ENCODE measurements around the gene VPS72. TPM values are rescaled to one million over a fixed set of nuclear protein-coding genes. Genes with fewer than 3 reads are reported as not detected.

VPS72 gene
- total RNA-seq, 1 experiment from 2014 or later = 103 TPM

DNA sequence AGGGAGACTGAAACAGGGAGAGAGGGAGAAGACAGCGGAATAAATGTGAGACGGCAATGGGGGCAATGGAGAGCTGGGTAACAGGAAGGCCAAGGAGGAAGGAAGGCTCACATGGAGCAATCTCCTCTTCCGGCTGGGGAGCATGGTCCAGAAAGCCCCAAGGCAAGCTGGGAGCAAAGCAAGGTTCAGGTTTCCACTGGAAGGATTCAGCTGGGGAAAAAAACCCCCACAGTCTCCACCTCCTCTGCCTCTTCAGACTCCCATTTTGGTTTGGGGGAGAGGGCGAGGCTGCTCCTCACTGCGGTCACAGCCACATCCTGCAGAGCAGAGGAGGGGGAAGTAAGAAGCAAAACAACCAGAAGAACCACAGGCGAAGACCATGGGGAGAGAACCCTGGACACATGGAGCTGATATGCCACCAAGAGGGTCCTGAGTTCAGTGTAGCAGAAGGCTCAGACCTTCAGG is 32.9 kb downstream of the VPS72 start:
- ATAC-seq = no peak
- POLR2A ChIA-PET = interaction anchor here (0.5 to 1.1 kb wide), 2 partner anchors 25 to 1219 kb away, joined by 3 to 5 read pairs; no protein-coding TSS in a partner anchor
- Mint-ChIP-seq H3K27me3 (ENCODE audit: low read depth) (no peaks in the 10 kb centered on the region), H3K9me3 (no peaks in the 10 kb centered on the region), H3K4me1 (peaks cover 8% of the 10 kb centered on the region), H3K27ac (peak overlapping the region; percentile 11; the same call in 1 of the 2 replicates), H3K36me3 (peaks cover 24% of the 10 kb centered on the region), H3K4me3 (no peak overlapping the region)
- CTCF ChIA-PET = interaction anchor here (0.5 to 6.9 kb wide), 20 partner anchors 8 to 161 kb away, joined by 3 to 167 read pairs (median 5); partner anchors contain the start of genes C1orf56, CDC42SE1, LYSMD1 and MLLT11
- TF ChIP-seq ZNF263 (CRISPR knock-in tag; IDR thresholded peaks at IDR 0.05; ENCODE audit: low read depth) (no peak), SP1 (CRISPR knock-in tag; conservative IDR thresholded peaks at IDR 0.05) (no peak)
- DNase-seq (ENCODE audit: low spot score) = no peak

DNA sequence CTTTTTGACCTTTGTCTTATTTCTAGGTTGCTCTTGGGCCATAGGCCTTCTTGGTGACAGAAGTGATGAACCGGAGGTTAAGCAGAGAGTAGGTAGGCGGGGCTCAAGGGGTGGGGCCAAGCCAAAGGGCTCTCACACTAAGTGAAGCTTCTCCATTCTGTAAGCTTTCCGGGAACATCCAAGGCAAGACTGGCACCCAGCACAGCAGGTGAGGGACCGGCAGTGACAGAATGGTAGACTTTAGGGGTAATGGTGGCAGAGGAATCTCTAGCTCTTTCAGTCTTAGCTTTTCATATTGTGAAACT is 33.5 kb downstream of the VPS72 start, which contains the start of gene TNFAIP8L2:
TSS of gene TNFAIP8L2 (plus strand) at position 135 of the 305 bp plus-strand sequence. CDS start 2,049 bp downstream, outside the sequence.
- Mint-ChIP-seq H3K4me3 (no peak within 1 kb of the TSS), H3K4me1 (peaks cover 8% of the 10 kb centered on the region), H3K27ac (peak within 1 kb of the TSS; percentile 11; the same call in 1 of the 2 replicates), H3K27me3 (ENCODE audit: low read depth) (no peaks in the 10 kb centered on the region), H3K36me3 (peaks cover 19% of the 10 kb centered on the region), H3K9me3 (no peaks in the 10 kb centered on the region)
- ATAC-seq (peak; percentile 76), DNase-seq (ENCODE audit: low spot score) (peak; percentile 43)
- TF ChIP-seq, protein P1, sequence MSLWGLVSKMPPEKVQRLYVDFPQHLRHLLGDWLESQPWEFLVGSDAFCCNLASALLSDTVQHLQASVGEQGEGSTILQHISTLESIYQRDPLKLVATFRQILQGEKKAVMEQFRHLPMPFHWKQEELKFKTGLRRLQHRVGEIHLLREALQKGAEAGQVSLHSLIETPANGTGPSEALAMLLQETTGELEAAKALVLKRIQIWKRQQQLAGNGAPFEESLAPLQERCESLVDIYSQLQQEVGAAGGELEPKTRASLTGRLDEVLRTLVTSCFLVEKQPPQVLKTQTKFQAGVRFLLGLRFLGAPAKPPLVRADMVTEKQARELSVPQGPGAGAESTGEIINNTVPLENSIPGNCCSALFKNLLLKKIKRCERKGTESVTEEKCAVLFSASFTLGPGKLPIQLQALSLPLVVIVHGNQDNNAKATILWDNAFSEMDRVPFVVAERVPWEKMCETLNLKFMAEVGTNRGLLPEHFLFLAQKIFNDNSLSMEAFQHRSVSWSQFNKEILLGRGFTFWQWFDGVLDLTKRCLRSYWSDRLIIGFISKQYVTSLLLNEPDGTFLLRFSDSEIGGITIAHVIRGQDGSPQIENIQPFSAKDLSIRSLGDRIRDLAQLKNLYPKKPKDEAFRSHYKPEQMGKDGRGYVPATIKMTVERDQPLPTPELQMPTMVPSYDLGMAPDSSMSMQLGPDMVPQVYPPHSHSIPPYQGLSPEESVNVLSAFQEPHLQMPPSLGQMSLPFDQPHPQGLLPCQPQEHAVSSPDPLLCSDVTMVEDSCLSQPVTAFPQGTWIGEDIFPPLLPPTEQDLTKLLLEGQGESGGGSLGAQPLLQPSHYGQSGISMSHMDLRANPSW (CRISPR knock-in tag; conservative IDR thresholded peaks at IDR 0.05; ENCODE audit: low read depth) = no peak
- no peak for TF ChIP-seq RELA (CRISPR knock-in tag; IDR thresholded peaks at IDR 0.05; ENCODE audit: borderline replicate concordance)
- TF ChIP-seq, protein P2, sequence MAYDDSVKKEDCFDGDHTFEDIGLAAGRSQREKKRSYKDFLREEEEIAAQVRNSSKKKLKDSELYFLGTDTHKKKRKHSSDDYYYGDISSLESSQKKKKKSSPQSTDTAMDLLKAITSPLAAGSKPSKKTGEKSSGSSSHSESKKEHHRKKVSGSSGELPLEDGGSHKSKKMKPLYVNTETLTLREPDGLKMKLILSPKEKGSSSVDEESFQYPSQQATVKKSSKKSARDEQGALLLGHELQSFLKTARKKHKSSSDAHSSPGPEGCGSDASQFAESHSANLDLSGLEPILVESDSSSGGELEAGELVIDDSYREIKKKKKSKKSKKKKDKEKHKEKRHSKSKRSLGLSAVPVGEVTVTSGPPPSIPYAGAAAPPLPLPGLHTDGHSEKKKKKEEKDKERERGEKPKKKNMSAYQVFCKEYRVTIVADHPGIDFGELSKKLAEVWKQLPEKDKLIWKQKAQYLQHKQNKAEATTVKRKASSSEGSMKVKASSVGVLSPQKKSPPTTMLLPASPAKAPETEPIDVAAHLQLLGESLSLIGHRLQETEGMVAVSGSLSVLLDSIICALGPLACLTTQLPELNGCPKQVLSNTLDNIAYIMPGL (CRISPR knock-in tag; IDR thresholded peaks at IDR 0.05) = no peak
- TF ChIP-seq CREM (CRISPR knock-in tag; IDR thresholded peaks at IDR 0.05) = no peak
- TF ChIP-seq ZNF671 (CRISPR knock-in tag; IDR thresholded peaks at IDR 0.05) = no peak
- ChIA-PET POLR2A (interaction anchor here (0.5 to 1.1 kb wide), 2 partner anchors 25 to 1218 kb away, joined by 3 to 5 read pairs; no protein-coding TSS in a partner anchor), CTCF (interaction anchor here (0.5 to 6.9 kb wide), 20 partner anchors 9 to 161 kb away, joined by 3 to 167 read pairs (median 5); partner anchors contain the start of genes C1orf56, CDC42SE1, LYSMD1 and MLLT11)

DNA sequence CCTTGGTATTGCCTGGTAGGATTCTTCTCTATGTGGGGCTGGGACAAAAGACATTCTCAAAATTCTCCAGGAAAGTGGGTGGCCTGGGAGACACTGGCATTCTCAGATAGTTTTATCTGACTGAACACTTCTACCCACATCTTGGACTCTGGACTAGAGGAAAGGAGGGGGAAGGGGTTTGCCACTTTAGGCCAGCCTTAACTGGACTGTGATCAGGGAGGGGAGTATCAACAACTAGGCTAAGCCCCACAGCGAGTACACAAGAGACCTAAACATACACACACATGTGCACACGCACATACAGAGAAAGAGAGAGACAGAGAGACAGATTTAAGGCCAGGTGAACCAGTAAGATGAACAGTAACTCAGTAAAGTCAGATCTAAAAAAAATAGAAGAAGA is 42.3 kb downstream of the VPS72 start:
- Mint-ChIP-seq H3K36me3 (no peaks in the 10 kb centered on the region), H3K27ac (no peak overlapping the region), H3K4me1 (peaks cover 35% of the 10 kb centered on the region), H3K4me3 (no peak overlapping the region), H3K9me3 (no peaks in the 10 kb centered on the region), H3K27me3 (ENCODE audit: low read depth) (peaks cover 44% of the 10 kb centered on the region)
- TF ChIP-seq ELF4 (CRISPR knock-in tag; IDR thresholded peaks at IDR 0.05; ENCODE audit: low read depth) (no peak), MXD4 (CRISPR knock-in tag; IDR thresholded peaks at IDR 0.05; ENCODE audit: borderline replicate concordance) (no peak), ETV6 (CRISPR knock-in tag; IDR thresholded peaks at IDR 0.05) (no peak), CREB1 (CRISPR knock-in tag; IDR thresholded peaks at IDR 0.05) (no peak), JAZF1 (CRISPR knock-in tag; IDR thresholded peaks at IDR 0.05) (no peak), ESRRA (CRISPR knock-in tag; IDR thresholded peaks at IDR 0.05; ENCODE audit: borderline replicate concordance) (no peak), IRF2 (CRISPR knock-in tag; IDR thresholded peaks at IDR 0.05; ENCODE audit: borderline replicate concordance, low read depth) (no peak)
- TF ChIP-seq, protein P3, sequence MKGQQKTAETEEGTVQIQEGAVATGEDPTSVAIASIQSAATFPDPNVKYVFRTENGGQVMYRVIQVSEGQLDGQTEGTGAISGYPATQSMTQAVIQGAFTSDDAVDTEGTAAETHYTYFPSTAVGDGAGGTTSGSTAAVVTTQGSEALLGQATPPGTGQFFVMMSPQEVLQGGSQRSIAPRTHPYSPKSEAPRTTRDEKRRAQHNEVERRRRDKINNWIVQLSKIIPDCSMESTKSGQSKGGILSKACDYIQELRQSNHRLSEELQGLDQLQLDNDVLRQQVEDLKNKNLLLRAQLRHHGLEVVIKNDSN (CRISPR knock-in tag; IDR thresholded peaks at IDR 0.05) = no peak
- ATAC-seq = no peak
- DNase-seq (ENCODE audit: low spot score) = no peak
- ChIA-PET CTCF (interaction anchor here (1.4 kb wide), 1 partner anchor 48 kb away, joined by 13 read pairs; no protein-coding TSS in a partner anchor), POLR2A (interaction anchor here (1.5 kb wide), 1 partner anchor 16 kb away, joined by 3 read pairs; no protein-coding TSS in a partner anchor)
